IPS-NIHi7 (cell line): Measurements from ENCODE around the gene TPH2.

ENCODE experiments used
- DNase-seq: peaks from one replicate; pipeline ENCODE4 v3.0.0; 2012; ENCODE audit warnings: mixed read lengths; ENCODE audit errors: extremely low spot score

TPH2 gene

GRCh38 chr12:71958993-71959578, 20.4 kb downstream of the TPH2 start:
- DNase-seq: no peak

- no peak for DNase-seq
Observed at GRCh38 chr12:71967211-71967610, 28.6 kb downstream of the TPH2 start.

- DNase-seq: no peak
Observed at GRCh38 chr12:71969330-71969729, 30.7 kb downstream of the TPH2 start.

- DNase-seq: no peak
Observed at GRCh38 chr12:71970031-71970430, 31.4 kb downstream of the TPH2 start.

GRCh38 chr12:71972441-71973074, 33.9 kb downstream of the TPH2 start:
- no peak for DNase-seq

- DNase-seq: no peak
Observed at GRCh38 chr12:71973687-71974086, 35.0 kb downstream of the TPH2 start.

GRCh38 chr12:71980538-71980937, 41.9 kb downstream of the TPH2 start:
- no peak for DNase-seq

GRCh38 chr12:71981149-71981548, 42.5 kb downstream of the TPH2 start:
- no peak for DNase-seq

GRCh38 chr12:71994715-71995114, 56.1 kb downstream of the TPH2 start:
- DNase-seq: no peak

- no peak for DNase-seq
Observed at GRCh38 chr12:71999795-72000194, 61.1 kb downstream of the TPH2 start.

- DNase-seq: no peak
Observed at GRCh38 chr12:72000969-72001648, 62.5 kb downstream of the TPH2 start.

- DNase-seq: no peak
Observed at GRCh38 chr12:72006766-72007165, 68.1 kb downstream of the TPH2 start.

GRCh38 chr12:72010356-72010755, 71.7 kb downstream of the TPH2 start:
- no peak for DNase-seq

GRCh38 chr12:72011374-72011773, 72.7 kb downstream of the TPH2 start:
- no peak for DNase-seq

- no peak for DNase-seq
Observed at GRCh38 chr12:72012874-72013273, 74.2 kb downstream of the TPH2 start.

- no peak for DNase-seq
Observed at GRCh38 chr12:72015895-72016294, 77.2 kb downstream of the TPH2 start.

- peak; percentile 81 for DNase-seq
Observed at GRCh38 chr12:72017054-72017651, 78.5 kb downstream of the TPH2 start.

- DNase-seq: no peak
Observed at GRCh38 chr12:72018036-72018435, 79.4 kb downstream of the TPH2 start.

- no peak for DNase-seq
Observed at GRCh38 chr12:72024613-72025012, 86.0 kb downstream of the TPH2 start.

- DNase-seq: no peak
Observed at GRCh38 chr12:72025524-72025923, 86.9 kb downstream of the TPH2 start.

GRCh38 chr12:72028966-72029365, 90.3 kb downstream of the TPH2 start:
- DNase-seq: no peak

GRCh38 chr12:72030277-72030676, 91.6 kb downstream of the TPH2 start:
- no peak for DNase-seq

GRCh38 chr12:72031066-72031465, 92.4 kb downstream of the TPH2 start:
- DNase-seq: no peak
